NCI-H774 (cell line): ENCODE results near the gene RSPH6A.
A peak's percentile ranks its signal among the peaks of the same experiment; 100 is the strongest.

Source experiments
- DNase-seq: peaks from one replicate; lab custom pipeline; 2025; lab: John Stamatoyannopoulos, UW

Gene RSPH6A

GRCh38 chr19:45825263-45825605 is 10.1 kb upstream of the RSPH6A start:
- DNase-seq, result no peak

DNA sequence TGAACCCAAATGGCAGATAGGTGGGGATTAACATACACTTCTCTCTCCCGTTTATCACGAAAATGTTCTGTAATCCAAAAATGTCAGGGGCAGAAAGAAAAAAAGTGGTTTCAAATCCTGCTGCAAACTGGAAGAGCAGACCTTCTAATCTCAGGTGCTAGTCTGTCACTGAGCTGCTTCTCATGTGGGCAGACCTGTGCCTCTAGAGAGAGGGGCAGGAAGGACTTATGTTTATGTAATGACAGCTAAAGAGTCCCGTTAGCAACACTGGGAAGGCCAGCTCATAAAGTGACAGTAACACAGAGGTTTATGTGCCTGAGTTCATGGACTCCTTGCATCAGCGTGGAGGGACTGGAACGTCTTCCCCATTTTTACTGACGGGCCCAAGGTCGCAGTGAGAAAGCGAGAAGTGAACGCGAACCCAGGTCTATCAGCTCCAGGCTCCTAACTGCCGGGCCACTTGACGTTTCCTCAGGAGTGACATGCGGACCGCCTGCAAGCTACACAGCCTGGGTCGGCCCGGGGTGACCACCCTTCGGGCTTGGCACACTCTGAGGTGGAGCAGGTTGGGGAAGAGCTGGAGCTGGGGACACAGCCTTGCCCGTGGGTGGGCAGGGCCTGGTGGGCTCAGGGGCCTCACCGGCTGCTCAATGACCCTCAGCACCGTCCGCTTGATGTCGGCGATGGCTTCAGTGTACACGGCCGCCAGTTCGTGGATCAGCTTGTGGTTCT is 9.6 kb upstream of the RSPH6A start:
- no peak for DNase-seq

DNA sequence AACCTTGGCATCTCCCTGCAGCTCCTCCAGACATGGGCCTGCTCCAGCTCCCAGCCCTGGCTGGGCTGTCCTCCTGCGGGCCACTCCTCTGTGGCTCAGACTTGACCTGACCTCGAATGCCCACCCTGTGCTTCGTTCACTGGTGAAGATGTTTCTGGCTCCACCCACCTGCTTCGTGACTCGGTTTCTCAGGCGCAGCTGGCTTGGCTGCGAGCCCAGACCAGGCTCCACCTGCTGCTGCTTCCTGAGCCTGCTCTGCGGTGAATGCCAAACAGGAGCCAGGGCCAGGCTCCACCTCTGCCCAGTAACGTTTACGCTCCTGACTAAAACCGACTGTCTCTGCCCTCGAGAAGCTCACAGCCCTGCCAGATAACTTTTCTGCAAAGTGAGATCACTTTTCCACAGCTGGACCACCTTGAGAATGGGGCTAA is 8.9 kb upstream of the RSPH6A start:
- peak; percentile 34 for DNase-seq

DNA sequence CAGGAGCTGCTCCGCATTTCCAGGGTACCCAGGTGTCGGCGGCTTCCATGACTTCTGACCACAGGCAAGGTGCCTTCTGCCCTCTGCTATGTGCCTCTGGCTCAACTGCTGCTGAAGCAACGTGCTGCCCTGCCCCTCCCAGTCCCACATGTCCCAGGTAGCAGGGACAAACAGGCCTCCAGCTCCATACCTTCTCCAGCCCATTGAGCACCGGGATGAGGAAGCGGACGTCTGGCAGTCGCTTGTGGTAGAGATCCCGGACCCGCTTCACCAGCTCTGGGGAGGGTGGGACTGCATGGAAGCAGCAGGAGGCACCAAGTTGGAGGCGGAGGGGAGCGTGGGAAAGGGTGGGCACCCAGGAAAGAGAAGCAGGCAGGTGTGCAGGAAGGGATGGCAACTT is 8.1 kb upstream of the RSPH6A start:
- no peak for DNase-seq

DNA sequence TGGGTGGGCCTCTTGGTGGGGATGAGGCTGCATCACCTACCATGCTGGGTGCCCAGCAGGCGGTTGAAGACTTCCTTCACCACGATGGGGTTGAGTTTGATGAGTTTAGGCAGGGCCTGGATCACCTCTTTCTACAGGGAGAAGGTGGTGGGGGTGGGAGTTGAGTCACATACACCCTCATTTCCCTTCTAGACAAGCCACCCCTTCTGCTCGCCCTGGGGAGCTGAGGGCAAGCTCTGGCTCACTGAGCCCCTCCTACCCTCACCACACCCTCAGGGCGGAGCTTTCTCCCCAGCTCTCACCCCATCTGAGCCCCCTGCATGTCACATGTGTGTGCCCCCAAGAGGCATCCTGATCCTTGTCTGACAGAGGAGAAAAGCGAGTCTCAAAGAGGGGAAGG is 7.6 kb upstream of the RSPH6A start:
- no peak for DNase-seq

- no peak for DNase-seq
These were observed 6.5 kb upstream of the RSPH6A start for GRCh38 chr19:45821570-45821969.

- DNase-seq, result no peak
These were observed 6.0 kb upstream of the RSPH6A start for GRCh38 chr19:45821103-45821521.

DNA sequence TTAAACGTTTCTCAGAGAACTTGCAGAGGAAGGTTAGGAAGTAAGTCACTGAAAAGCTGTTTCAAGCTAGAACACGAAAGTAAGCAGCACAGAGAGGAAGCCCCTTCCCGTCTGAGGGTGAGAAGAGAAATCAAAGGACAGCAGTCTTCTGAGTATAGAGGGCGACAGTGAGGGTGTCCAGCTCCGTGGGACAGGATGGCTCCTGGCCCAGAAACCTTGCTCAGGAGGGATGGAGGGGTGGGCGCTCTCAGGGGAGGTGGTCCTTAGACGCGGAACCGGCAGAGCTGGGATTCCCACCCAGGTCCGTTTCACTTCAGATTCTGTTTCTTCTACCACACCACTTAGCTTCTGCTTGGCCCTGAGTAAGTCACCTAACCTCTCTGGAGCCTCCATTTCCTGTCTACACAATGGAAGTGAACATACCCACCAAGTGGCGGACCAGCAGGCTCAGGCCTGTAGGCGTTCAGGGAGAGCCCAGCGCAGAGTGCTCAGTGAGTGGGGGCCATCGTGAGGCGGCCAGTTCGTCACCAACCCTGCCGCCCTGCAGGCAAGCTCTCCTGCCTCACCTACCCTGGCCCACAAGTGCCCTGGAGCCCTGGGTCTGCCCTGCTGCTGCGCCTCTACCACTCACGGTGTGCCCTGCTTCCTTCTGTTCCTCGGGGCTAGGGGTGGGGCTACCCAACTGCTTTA is 5.5 kb upstream of the RSPH6A start:
- no peak for DNase-seq

- DNase-seq, result no peak
These were observed 4.7 kb upstream of the RSPH6A start for GRCh38 chr19:45819769-45820168.

- DNase-seq, result no peak
These were observed 2.7 kb upstream of the RSPH6A start for GRCh38 chr19:45817725-45818301.

DNA sequence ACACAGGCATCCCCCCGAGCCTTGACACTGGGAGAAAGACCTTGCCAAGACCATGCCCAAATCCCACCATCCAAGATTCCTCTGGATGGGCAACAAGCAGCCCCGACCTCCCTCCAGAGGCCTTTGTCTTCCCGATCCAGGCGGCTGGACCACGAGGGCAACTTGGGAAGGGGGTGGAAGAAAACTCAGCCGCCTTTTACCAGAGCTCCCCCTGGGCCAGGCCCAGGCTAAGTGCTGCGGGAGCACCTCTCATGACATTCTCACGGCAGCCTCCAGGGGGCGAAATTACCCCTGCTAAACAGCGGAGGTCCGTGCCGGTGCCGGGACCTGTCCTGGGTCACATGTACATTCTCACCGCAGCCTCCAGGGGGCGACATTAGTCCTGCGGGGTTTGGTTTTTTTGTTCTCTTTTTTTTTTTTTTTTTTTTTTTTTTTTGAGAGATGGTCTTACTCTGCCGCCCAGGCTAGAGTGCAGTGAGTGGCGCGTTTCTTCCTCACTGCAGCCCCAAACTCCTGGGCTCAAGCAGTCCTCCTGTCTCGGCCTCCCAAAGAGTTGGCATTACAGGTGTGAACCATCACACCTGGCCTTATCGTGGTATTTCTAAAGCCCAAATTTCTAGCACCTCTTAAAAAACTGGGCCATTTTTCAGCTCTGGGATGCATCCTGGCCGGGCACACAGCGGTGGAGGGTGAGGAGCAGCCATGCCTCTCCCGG is 2.1 kb upstream of the RSPH6A start:
- peak; percentile 66 for DNase-seq

DNA sequence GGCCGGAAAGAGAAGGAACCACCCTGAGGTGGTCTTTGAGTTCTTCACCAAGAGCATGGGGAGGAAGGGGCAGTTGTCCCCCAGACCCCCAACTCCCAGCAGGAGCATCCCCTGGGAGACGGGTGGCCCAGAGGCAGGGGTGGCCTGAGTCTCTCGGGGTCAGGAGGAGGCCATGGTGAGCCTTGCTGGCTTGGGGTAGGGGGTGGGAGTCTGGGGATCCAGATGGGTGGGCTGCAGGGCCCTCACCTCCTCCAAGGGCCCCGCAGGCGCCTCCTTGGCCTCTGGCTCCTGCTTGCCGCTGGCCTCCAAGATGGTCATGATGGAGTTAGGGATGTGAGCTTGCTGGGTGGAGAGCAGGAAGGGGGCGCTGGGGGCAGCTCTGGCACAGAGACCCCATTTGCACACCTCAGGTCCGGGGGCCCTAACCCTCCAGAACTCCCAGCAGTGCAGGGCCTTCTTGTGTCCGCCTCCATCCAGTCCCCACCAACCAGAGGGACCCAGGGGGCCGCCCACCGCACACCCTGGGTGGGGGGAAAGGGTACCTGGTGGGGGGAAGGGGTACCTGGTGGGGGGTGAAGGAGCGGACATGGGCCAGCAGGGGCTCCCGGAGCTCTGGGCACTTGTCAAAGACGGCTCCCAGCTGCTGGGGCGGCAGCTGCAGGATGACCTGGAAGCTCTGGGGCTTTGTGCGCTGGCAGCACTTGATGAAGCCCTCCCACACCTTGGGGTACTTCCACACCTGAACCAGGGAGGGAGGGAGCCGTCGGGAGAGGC is 1.3 kb upstream of the RSPH6A start:
- no peak for DNase-seq

- no peak for DNase-seq
These were observed 541 bp upstream of the RSPH6A start for GRCh38 chr19:45815481-45816216.

- DNase-seq, result no peak
These were observed 835 bp downstream of the RSPH6A start for GRCh38 chr19:45814166-45814780.

DNA sequence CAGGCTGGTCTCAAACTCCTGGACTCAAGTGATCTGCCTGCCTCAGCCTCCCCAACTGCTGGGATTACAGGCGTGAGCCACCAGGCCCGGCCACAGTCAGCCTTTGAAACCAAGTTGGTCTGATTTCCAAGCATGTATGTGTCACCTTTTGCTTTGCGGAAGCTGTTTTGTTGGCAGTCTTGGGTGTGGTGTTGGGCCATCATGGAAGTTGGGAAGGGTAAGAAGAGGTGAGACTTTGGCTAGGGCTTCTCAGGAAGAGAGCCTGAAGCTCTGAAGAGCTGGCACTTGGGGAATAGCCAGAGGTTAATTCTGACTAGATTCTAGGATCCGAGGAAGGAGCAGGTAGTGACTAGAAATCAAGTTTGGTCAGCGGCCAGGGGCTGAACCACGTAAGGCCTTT is 2.8 kb downstream of the RSPH6A start:
- no peak for DNase-seq

DNA sequence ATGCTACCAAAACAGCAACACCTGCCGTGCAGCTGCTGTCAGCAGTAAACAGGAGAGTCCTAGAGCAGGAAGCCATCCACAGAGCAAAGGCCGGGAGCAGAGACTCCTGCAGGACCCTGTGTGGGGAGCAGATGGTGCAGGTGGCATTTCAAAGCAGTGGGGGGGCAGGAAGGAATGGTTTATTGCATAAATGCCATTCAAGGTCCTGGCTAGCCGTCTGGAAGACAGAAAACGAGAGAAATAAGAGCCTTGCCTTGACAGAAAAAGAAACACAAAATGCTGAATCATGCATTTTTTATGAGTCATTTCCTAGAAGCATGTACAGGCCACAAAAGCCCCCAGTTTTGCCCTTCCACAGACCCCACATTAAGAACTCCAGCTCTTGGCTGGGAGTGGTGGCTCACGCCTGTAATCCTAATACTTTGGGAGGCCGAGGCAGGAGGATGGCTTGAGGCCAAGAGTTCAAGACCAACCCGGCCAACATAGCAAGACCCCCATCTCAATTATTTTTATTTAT is 5.4 kb downstream of the RSPH6A start:
- peak; percentile 50 for DNase-seq

DNA sequence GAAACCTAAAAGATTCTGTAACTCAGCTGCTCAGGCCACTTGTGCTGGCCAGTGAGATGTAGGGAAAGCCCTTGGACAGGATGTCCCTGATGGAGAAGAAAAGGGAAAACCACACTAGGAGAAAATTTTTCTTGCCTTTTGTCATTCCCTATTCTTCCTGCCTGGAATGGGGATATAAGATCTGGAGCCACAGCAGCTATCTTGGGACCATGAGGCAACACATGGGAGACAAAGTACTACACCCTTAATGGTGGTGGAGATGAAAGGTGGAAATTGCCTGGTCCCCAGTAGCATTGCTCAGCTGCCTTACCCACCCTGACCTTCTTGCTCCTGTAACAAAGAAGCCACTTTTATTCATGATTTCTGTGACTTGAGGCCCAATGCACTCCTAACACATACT is 9.4 kb downstream of the RSPH6A start:
- DNase-seq, result no peak

- DNase-seq, result no peak
These were observed 10.2 kb downstream of the RSPH6A start for GRCh38 chr19:45804959-45805230.

DNA sequence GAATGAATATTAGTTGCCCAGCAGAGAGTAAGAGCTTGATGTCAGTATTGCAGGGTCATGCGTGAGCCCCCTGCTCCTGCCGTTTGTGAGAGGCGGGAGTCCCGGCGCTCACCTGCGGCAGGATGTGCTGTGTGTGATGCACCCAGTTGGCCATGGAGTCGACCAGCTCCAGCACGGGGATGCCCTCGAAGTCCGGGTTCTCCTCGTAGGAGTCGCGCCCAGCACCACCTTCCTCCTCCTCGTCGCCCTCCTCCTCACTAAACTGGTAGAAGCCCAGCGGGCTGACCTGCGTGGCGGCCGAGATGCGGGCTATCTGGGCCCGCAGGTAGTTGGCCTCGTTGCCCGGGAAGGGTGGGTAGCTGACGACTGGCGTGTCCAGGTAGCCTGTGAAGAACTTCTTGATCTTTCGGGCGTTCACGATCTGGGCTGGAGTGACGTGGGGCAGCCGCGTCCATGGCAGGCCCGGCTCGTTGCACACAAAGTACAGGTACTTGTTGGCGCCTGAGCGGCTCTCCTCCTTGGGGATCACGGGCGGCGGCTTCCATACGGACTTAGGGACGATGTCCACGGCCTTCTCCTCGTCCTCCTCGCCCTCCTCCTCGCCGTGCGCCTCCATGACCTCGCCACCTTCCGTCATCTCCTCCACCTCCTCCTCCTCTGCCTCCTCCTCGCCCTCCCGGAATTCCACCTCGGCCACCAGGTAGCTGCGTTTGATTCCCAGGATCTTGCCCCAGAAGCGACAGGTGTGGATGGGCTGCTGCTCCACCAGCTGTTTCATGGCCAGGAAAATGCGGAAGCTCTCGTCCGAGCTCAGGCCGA is 10.8 kb downstream of the RSPH6A start:
- no peak for DNase-seq

DNA sequence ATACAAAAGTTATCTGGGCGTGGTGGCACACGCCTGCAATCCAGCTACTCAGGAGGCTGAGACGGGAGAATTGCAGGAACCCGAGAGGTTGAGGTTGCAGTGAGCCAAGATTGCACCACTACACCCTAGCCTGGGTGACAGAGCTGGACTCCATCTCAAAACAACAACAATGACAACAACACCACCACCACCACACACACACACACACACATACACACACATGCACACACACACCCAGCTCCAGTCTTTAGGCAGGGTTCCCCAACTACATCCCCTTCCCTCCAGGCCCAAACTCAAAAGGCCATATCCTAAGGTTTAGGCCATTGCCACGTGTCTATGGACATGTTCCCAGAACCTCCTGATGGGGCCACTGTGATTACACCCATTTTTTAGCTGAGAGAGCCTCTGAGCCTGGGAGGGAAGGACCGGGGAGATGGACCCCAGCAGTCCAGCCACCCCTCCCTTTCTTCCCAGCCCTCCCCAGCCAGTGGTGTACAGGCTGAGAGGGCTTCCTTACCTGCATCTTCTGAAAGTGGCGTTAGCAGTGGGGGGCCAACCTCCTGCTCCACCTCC is 13.4 kb downstream of the RSPH6A start:
- DNase-seq, result no peak
